Measurements from ENCODE around the gene FAM120B. TPM values are rescaled to one million over a fixed set of nuclear protein-coding genes. Genes with fewer than 3 reads are reported as not detected.

FAM120B gene
- total RNA-seq, 1 experiment from 2014 or later, result 16.7 TPM

DNA sequence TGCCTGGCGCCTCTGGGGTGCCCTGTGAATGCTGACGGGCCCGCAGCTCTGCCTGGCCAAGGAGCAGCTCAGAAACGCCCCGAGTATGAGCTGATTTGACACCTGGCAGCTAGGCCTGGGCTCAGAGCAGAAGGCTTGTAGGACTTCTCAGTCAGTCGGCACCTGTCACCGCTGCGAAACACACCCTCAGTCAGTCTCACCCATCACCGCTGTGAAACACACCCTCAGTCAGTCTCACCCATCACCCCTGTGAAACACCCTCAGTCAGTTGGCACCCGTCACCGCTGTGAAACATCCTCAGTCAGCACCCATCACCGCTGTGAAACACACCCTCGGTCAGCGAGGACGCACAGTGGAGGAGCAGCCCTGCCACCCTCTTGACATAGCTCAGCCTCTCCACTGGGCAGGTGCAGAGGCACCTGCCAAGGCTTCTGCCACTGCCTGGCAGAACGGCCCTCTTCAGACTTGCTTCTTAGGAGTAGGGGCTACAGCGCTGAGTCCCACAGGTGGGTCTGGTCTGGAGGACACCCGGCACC is 137.6 kb downstream of the FAM120B start:
- no peaks in the 10 kb centered on the region for H3K23me2 ChIP-seq (ENCODE audit: insufficient read length, low read depth, low read length, poor library complexity, severe bottlenecking)
- no peak overlapping the region for H3K18ac ChIP-seq (ENCODE audit: insufficient read length, low read depth, low read length)
- no peak overlapping the region for H2BK5ac ChIP-seq (ENCODE audit: insufficient read length, low read length)
- H2AFZ ChIP-seq (ENCODE audit: low read length), result no peak overlapping the region
- TF ChIP-seq, protein P1, sequence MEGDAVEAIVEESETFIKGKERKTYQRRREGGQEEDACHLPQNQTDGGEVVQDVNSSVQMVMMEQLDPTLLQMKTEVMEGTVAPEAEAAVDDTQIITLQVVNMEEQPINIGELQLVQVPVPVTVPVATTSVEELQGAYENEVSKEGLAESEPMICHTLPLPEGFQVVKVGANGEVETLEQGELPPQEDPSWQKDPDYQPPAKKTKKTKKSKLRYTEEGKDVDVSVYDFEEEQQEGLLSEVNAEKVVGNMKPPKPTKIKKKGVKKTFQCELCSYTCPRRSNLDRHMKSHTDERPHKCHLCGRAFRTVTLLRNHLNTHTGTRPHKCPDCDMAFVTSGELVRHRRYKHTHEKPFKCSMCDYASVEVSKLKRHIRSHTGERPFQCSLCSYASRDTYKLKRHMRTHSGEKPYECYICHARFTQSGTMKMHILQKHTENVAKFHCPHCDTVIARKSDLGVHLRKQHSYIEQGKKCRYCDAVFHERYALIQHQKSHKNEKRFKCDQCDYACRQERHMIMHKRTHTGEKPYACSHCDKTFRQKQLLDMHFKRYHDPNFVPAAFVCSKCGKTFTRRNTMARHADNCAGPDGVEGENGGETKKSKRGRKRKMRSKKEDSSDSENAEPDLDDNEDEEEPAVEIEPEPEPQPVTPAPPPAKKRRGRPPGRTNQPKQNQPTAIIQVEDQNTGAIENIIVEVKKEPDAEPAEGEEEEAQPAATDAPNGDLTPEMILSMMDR (conservative IDR thresholded peaks at IDR 0.05), result no peak
- no peak overlapping the region for H3K23ac ChIP-seq (ENCODE audit: insufficient read length, low read depth, low read length)
- no peak overlapping the region for H2BK120ac ChIP-seq (ENCODE audit: low read depth, low read length, poor library complexity, severe bottlenecking)
- no peaks in the 10 kb centered on the region for H3K79me2 ChIP-seq (ENCODE audit: insufficient read depth, low read length)
- H3K27ac Mint-ChIP-seq, result no peak overlapping the region; a peak in 1 of 7 replicates
- H3K4ac ChIP-seq (ENCODE audit: low read depth, low read length), result no peak overlapping the region
- no peak overlapping the region for H3K56ac ChIP-seq (ENCODE audit: insufficient read length, low read depth, low read length)
- no CpG with 5 or more reads among the region's 18 CpGs for WGBS (ENCODE audit: extremely low coverage, insufficient read length, low lambda C conversion rate)
- H3T11ph ChIP-seq (ENCODE audit: low read length), result no peak overlapping the region
- DNase-seq, result peak; percentile 16
- no peak overlapping the region for H3K27ac ChIP-seq (ENCODE audit: insufficient read length, low read depth, low read length)
- no peaks in the 10 kb centered on the region for H3K4me1 ChIP-seq (ENCODE audit: insufficient read depth, low read length)
- peaks cover 0 to 11% of the 10 kb centered on the region in 2 experiments; a peak in 3 of 4 replicates for H3K4me1 Mint-ChIP-seq
- no peaks in the 10 kb centered on the region for H3K79me1 ChIP-seq (ENCODE audit: insufficient read depth, low read depth, low read length, poor library complexity, severe bottlenecking)
- no peak overlapping the region for H4K8ac ChIP-seq (replicated peaks; ENCODE audit: insufficient read length, low read depth, low read length)
- no peak overlapping the region for H2BK20ac ChIP-seq (ENCODE audit: low read depth, low read length, poor library complexity, severe bottlenecking)
- H3K9me3 ChIP-seq (ENCODE audit: control insufficient read depth, low read depth, low read length), result no peaks in the 10 kb centered on the region
- H3K27me3 Mint-ChIP-seq (ENCODE audit: low read depth), result peaks cover 4% of the 10 kb centered on the region
- no peaks in the 10 kb centered on the region for H4K20me1 ChIP-seq (ENCODE audit: control insufficient read depth, insufficient read depth, insufficient read length)
- no peak overlapping the region for H2BK15ac ChIP-seq (ENCODE audit: low read depth, low read length)
- H3K9me3 Mint-ChIP-seq, result no peaks in the 10 kb centered on the region; a peak in 2 of 5 replicates
- no peaks in the 10 kb centered on the region for H3K36me3 Mint-ChIP-seq (ENCODE audit: insufficient read depth in 1 of 3, low read depth in 3 of 3)
- H4K91ac ChIP-seq (ENCODE audit: insufficient read length, low read depth, low read length), result no peak overlapping the region
- H3K27me3 ChIP-seq (ENCODE audit: insufficient read depth, low read length), result no peaks in the 10 kb centered on the region
- H2BK12ac ChIP-seq (ENCODE audit: insufficient read length, low read depth, low read length), result no peak overlapping the region
- H3K9ac ChIP-seq (ENCODE audit: extremely low read depth, insufficient read length, low read length), result no peak overlapping the region
- no peak overlapping the region for H2AK5ac ChIP-seq (ENCODE audit: insufficient read length, low read length)
- H3K4me2 ChIP-seq (ENCODE audit: insufficient read depth, insufficient read length, low read length), result no peak overlapping the region
- no peak overlapping the region for H3K4me3 Mint-ChIP-seq
- no peak overlapping the region for H3K14ac ChIP-seq (ENCODE audit: insufficient read depth, low read length)
- no peak overlapping the region for H4K5ac ChIP-seq (ENCODE audit: insufficient read length, low read depth, low read length)

Measured in H9 (cell line).